ENCODE data around the gene PCDHGA5.
"Not testable (repeated sequence)": the region's sequence is repeated elsewhere in the genome, so short reads cannot be mapped to it uniquely, and the experiment has no call there.

Gene PCDHGA5

DNA sequence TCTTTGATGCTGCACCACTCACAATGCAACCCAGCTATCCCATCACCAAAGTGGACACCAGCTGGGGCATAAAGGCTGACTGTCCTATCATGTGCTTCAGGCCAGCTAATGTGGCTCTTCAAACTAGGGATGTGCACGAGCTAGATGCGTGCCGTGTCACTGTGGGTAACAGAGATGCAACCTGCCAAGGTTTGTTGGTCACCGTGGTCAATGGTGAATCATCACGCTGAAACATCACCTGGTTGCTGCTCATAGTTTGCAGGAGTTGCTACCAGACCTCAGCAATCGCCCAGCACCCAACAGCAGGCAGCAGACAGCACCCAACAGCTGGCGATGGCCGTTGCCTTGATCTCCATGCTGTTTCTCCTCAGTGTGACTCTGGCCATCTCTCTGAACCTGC, 35.7 kb upstream of the PCDHGA5 start:
- H3K27ac ChIP-seq = no peak overlapping the region
- no peak for TF ChIP-seq ZFX (IDR thresholded peaks at IDR 0.05; ENCODE audit: borderline replicate concordance)
- TF ChIP-seq, protein P1, sequence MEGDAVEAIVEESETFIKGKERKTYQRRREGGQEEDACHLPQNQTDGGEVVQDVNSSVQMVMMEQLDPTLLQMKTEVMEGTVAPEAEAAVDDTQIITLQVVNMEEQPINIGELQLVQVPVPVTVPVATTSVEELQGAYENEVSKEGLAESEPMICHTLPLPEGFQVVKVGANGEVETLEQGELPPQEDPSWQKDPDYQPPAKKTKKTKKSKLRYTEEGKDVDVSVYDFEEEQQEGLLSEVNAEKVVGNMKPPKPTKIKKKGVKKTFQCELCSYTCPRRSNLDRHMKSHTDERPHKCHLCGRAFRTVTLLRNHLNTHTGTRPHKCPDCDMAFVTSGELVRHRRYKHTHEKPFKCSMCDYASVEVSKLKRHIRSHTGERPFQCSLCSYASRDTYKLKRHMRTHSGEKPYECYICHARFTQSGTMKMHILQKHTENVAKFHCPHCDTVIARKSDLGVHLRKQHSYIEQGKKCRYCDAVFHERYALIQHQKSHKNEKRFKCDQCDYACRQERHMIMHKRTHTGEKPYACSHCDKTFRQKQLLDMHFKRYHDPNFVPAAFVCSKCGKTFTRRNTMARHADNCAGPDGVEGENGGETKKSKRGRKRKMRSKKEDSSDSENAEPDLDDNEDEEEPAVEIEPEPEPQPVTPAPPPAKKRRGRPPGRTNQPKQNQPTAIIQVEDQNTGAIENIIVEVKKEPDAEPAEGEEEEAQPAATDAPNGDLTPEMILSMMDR (IDR thresholded peaks at IDR 0.05) = no peak

DNA sequence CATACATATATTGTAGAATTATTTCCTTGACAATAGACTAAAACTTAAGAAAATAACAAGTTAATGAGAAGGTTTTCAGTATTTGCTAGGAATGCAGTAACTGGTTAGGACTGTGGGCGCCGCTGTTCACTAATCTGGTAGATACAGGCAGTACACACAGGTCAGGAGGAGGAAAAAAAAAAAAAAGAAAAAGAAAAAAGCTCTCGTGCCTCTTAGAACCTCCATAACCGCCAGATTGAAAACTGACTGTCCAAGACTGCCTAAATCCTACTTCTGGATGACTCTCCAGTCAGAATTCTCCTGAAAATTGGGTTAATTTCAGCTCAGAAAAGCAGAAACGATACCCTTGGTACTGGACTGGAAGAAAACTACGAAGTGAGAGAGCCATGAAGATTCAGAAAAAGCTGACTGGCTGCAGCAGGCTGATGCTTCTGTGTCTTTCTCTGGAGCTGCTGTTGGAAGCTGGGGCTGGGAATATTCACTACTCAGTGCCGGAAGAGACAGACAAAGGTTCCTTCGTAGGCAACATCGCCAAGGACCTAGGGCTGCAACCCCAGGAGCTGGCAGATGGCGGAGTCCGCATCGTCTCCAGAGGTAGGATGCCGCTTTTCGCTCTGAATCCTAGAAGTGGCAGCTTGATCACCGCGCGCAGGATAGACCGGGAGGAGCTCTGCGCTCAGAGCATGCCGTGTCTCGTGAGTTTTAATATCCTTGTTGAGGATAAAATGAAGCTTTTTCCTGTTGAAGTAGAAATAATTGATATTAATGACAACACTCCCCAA, 33.5 kb upstream of the PCDHGA5 start, which contains the start of gene PCDHGA1:
PCDHGA1 (plus strand) TSS at position 216 of the 782 bp plus-strand sequence.
- H3K27ac ChIP-seq = no peak within 1 kb of the TSS
- TF ChIP-seq, protein P1 (IDR thresholded peaks at IDR 0.05) = peak; percentile 86
- TF ChIP-seq ZFX (IDR thresholded peaks at IDR 0.05; ENCODE audit: borderline replicate concordance) = no peak

DNA sequence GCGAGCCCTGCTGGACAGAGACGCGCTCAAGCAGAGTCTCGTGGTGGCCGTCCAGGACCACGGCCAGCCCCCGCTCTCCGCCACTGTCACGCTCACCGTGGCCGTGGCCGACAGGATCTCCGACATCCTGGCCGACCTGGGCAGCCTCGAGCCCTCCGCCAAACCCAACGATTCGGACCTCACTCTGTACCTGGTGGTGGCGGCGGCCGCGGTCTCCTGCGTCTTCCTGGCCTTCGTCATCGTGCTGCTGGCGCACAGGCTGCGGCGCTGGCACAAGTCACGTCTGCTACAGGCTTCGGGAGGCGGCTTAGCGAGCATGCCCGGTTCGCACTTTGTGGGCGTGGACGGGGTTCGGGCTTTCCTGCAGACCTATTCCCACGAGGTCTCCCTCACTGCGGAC, 31.4 kb upstream of the PCDHGA5 start:
- H3K27ac ChIP-seq = not testable (repeated sequence)

DNA sequence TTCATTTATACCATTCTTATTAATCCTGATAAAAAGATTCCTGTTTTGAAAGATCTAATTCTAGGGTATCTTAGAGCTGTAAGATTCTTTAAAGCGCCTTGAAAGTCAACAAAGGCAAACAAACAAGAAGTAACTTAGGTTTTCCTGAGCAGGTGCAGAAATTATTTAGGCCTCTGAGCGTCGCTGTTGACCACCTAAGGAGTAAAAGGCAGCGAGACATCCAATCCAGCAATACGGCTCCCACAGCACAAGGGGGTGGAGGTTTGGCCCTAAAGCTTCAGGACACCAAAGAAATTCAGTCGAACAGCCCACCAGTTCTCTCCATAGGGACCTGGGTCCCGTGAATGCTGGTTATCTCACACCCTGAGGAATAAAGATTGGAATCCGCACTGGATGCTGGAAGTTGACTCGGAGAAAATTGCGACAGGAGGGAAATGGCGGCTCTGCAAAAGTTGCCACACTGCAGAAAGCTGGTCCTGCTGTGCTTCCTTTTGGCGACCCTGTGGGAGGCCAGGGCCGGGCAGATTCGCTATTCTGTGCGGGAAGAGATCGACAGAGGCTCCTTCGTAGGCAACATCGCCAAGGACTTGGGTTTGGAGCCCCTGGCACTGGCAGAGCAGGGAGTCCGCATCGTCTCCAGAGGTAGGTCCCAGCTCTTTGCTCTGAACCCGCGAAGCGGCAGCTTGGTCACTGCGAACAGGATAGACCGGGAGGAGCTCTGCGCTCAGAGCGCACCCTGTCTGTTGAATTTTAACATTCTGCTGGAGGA, 25.2 kb upstream of the PCDHGA5 start, which contains the start of gene PCDHGA2:
PCDHGA2 (plus strand) TSS at position 223 of the 769 bp plus-strand sequence.
- TF ChIP-seq ZFX (IDR thresholded peaks at IDR 0.05; ENCODE audit: borderline replicate concordance) = no peak
- TF ChIP-seq, protein P1 (IDR thresholded peaks at IDR 0.05) = peak; percentile 73
- no peak within 1 kb of the TSS for H3K27ac ChIP-seq

DNA sequence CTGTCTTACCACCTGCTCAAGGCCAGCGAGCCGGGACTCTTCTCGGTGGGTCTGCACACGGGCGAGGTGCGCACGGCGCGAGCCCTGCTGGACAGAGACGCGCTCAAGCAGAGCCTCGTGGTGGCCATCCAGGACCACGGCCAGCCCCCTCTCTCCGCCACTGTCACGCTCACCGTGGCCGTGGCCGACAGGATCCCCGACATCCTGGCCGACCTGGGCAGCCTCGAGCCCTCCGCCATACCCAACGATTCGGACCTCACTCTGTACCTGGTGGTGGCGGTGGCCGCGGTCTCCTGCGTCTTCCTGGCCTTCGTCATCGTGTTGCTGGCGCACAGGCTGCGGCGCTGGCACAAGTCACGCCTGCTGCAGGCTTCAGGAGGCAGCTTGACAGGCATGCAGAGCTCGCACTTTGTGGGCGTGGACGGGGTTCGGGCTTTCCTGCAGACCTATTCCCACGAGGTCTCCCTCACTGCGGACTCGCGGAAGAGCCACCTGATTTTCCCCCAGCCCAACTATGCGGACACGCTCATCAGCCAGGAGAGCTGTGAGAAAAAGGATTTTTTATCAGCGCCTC, 23.1 kb upstream of the PCDHGA5 start:
- H3K27ac ChIP-seq = not testable (repeated sequence)

DNA sequence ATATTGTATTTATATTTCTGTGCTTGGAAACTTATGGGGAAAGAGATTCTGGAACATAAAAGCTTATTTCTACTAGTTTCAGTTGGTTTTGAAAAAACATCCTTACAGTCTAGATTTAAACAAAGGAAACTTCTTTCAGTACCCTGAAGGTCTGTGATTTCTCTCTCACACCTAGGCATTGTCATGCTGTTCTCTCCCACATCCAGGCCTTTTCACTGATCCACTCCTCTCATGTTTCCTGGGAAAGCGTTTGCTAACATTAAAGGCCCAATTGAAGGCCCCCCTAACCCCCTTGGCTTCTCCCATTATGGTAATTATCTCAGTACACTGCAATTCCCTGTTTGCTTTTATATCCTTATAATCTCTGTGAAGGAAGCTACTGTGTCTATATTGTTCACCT, 21.2 kb upstream of the PCDHGA5 start:
- TF ChIP-seq, protein P1 (IDR thresholded peaks at IDR 0.05) = no peak
- H3K27ac ChIP-seq = no peak overlapping the region

DNA sequence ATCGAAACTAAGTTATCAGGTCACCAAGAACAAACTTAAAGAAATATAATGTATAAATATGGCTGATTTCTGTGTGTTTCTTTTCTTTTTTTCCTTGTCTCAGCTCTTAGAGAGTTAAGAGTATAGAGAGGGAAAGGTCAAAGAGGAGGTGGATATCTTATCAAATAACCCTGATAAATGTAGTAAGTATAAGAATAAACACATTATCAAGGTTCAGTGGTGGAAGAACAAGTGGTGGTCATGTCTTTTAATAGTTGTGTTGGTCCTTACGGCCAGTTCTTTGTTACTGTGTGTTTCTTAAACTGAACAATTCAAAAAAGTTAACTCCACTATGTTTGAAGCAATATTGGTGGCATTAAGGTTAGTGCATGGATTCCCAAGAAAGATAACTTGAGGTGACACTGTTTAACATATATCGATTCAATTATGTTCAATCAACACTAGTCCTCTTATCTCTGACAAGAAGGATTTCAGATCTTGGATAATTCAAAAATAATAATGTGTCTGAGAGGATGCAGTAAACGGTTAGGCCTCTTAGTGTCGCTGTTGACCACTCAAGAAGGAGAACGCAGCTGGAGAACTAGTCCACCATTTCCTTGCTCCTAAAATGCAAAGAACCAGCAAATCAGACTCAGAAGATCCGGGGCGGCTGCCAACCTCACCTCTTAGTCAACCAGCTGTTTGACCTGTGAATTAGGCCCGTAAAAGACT, 20.6 kb upstream of the PCDHGA5 start, which contains the start of gene PCDHGA3:
PCDHGA3 (plus strand) TSS at position 588 of the 711 bp plus-strand sequence. CDS start 205 bp downstream, outside the sequence.
- H3K27ac ChIP-seq = 0 out of 2 replicates have a peak within 1 kb of the TSS, but pooled peaks have one; percentile 7
- TF ChIP-seq, protein P1 (IDR thresholded peaks at IDR 0.05) = peak; percentile 74
- no peak for TF ChIP-seq ZFX (IDR thresholded peaks at IDR 0.05; ENCODE audit: borderline replicate concordance)

All from 22Rv1 (cell line).